HepG2 (cell line): Measurements from ENCODE around the gene NAV2. TPM values are rescaled to one million over a fixed set of nuclear protein-coding genes. Genes with fewer than 3 reads are reported as not detected.

Experiments used
- ATAC-seq: fragments of 200-7000 bp; cut with Tn5 transposase; 3 replicates; pipeline ENCODE4 v1.9.1; 2020; ENCODE audit warnings: mild to moderate bottlenecking, moderate library complexity
- BruUV-seq: library from RNA; stranded (reverse); fragments of 400-500 nt; replicated peaks from 2 replicates; lab custom pipeline; 2021; lab: Mats Ljungman, UMichigan
- CTCF ChIA-PET: fragments of 300-600 bp; formaldehyde crosslinking; extraction: SDS; loops from one replicate; lab custom pipeline; 2021; ENCODE audit warnings: low total read pairs, inconsistent platforms, low intra/inter-chr PET ratio; lab: Yijun Ruan, JAX
- POLR2A ChIA-PET: fragments of 350-600 bp; sonication (Branson Sonifier 250); formaldehyde crosslinking; loops from one replicate; lab custom pipeline; 2020; ENCODE audit warnings: antibody characterized with exemption, inconsistent platforms; lab: Yijun Ruan, JAX
- DNase-seq: peaks from one replicate; pipeline ENCODE4 v3.0.0-alpha.2; 2015; ENCODE audit warnings: low spot score
- FAIRE-seq: peaks from 3 replicates; lab custom pipeline; 2011; peaks lifted over from hg19 to GRCh38; lab: Jason Lieb, UNC
- H2AFZ ChIP-seq: one replicate; pipeline ENCODE4 v1.6.1; 2011; ENCODE audit warnings: low read length, inconsistent platforms
- H3K27ac ChIP-seq: fragments of 300-600 bp; 3 replicates; pipeline ENCODE4 v1.8.0; 2011; ENCODE audit warnings: mixed run types, mild to moderate bottlenecking, mixed read lengths, low read length, inconsistent platforms; ENCODE audit not compliant: insufficient read depth; ENCODE audit errors: extremely low read length
- H3K27me3 ChIP-seq, 2 experiments: fragments of 200-600 bp in 1 of 2; 2 replicates in 1 of 2; 3 replicates in 1 of 2; pipeline versions ENCODE4 v1.6.0 to v1.8.0; 2011; ENCODE audit warnings: low read length in 2 of 2, mild to moderate bottlenecking in 2 of 2, moderate library complexity in 2 of 2, inconsistent platforms in 1 of 2; ENCODE audit not compliant: insufficient read depth in 2 of 2, control insufficient read depth in 1 of 2
- H3K36me3 ChIP-seq, 2 experiments: fragments of 200-600 bp in 1 of 2; replicated peaks in 1 of 2; 2 replicates in 1 of 2; 3 replicates in 1 of 2; pipeline versions ENCODE4 v1.5.1 to v1.8.0; 2011; ENCODE audit warnings: low read length in 2 of 2, inconsistent platforms in 1 of 2; ENCODE audit not compliant: insufficient read depth in 2 of 2, control insufficient read depth in 1 of 2
- H3K4me1 ChIP-seq: 2 replicates; pipeline ENCODE4 v1.5.1; 2012; ENCODE audit warnings: low read length, inconsistent platforms; ENCODE audit not compliant: insufficient read depth
- H3K4me2 ChIP-seq: 2 replicates; pipeline ENCODE4 v1.6.0; 2011; ENCODE audit warnings: low read depth, low read length, inconsistent platforms
- H3K4me3 ChIP-seq, 3 experiments: fragments of 200-600 bp in 1 of 3; sonication (generic), shearing (Covaris generic) in 1 of 3; replicated peaks in 1 of 3; 2 replicates each; pipeline ENCODE4 v1.5.1; 2011 to 2016; ENCODE audit warnings: low read length in 3 of 3, inconsistent platforms in 2 of 3, low read depth in 2 of 3, mild to moderate bottlenecking in 2 of 3, control low read depth in 1 of 3, mixed read lengths in 1 of 3; ENCODE audit not compliant: insufficient read depth in 1 of 3
- H3K79me2 ChIP-seq: one replicate; pipeline ENCODE4 v1.6.1; 2011; ENCODE audit warnings: low read length, inconsistent platforms; ENCODE audit not compliant: insufficient read depth
- H3K9ac ChIP-seq: 2 replicates; pipeline ENCODE4 v1.6.0; 2011; ENCODE audit warnings: mild to moderate bottlenecking, low read depth, low read length, inconsistent platforms; ENCODE audit not compliant: insufficient read depth
- H3K9me3 ChIP-seq: 2 replicates; pipeline ENCODE4 v1.5.1; 2012; ENCODE audit warnings: mild to moderate bottlenecking, low read length
- H4K20me1 ChIP-seq: 2 replicates; pipeline ENCODE4 v1.6.0; 2011; ENCODE audit warnings: inconsistent platforms, mild to moderate bottlenecking, low read length, moderate library complexity; ENCODE audit not compliant: insufficient read depth
- ARID2 ChIP-seq: sonication (generic); formaldehyde crosslinking; IDR thresholded peaks from 2 replicates; pipeline ENCODE4 v1.8.1; 2022; ENCODE audit warnings: mild to moderate bottlenecking, missing genetic modification reagents, borderline replicate concordance
- BCL6 ChIP-seq: IDR thresholded peaks from 2 replicates; pipeline ENCODE4 v1.6.1; 2016; ENCODE audit warnings: missing genetic modification reagents, missing compliant biosample characterization
- FOSL2 ChIP-seq: sonication (generic); formaldehyde crosslinking; IDR thresholded peaks from 2 replicates; pipeline ENCODE4 v1.4.0; 2020; ENCODE audit warnings: missing genetic modification reagents
- FOXA3 ChIP-seq: IDR thresholded peaks from 2 replicates; pipeline ENCODE4 v1.6.1; 2016; ENCODE audit warnings: missing genetic modification reagents, missing compliant biosample characterization
- GABPA ChIP-seq, 2 experiments: IDR thresholded peaks; 2 replicates each; pipeline ENCODE4 v1.6.1; 2011 to 2016; ENCODE audit warnings: low read depth in 2 of 2, low read length in 1 of 2, missing biosample characterization in 1 of 2, missing genetic modification characterization in 1 of 2
- GATAD2A ChIP-seq: IDR thresholded peaks from 2 replicates; pipeline ENCODE4 v1.6.1; 2016
- HDAC2 ChIP-seq: sonication (generic); formaldehyde crosslinking; IDR thresholded peaks from 2 replicates; pipeline ENCODE4 v1.4.0; 2020; ENCODE audit warnings: missing genetic modification reagents
- HNF4A ChIP-seq: sonication (generic); formaldehyde crosslinking; IDR thresholded peaks from 2 replicates; pipeline ENCODE4 v1.4.0; 2020; ENCODE audit warnings: missing genetic modification reagents
- MED1 ChIP-seq: sonication (generic); formaldehyde crosslinking; IDR thresholded peaks from 2 replicates; pipeline ENCODE4 v1.4.0; 2020; ENCODE audit warnings: missing genetic modification reagents
- NFIC ChIP-seq: IDR thresholded peaks from 2 replicates; pipeline ENCODE4 v1.6.1; 2012; ENCODE audit warnings: mild to moderate bottlenecking, low read length, inconsistent platforms
- NPAS2 ChIP-seq: sonication (generic); formaldehyde crosslinking; IDR thresholded peaks from 2 replicates; pipeline ENCODE4 v1.8.0; 2022; ENCODE audit warnings: mild to moderate bottlenecking, missing genetic modification reagents, borderline replicate concordance
- PHF20 ChIP-seq: sonication (generic); formaldehyde crosslinking; IDR thresholded peaks from 2 replicates; pipeline ENCODE4 v1.5.0; 2020; ENCODE audit warnings: mild to moderate bottlenecking, missing genetic modification reagents
- POLR2AphosphoS2 ChIP-seq: IDR thresholded peaks from 2 replicates; pipeline ENCODE4 v1.6.1; 2011; ENCODE audit warnings: low read depth, low read length, improper control_type of control experiment
- SNAI1 ChIP-seq: sonication (generic); formaldehyde crosslinking; IDR thresholded peaks from 2 replicates; pipeline ENCODE4 v1.5.0; 2020; ENCODE audit warnings: mild to moderate bottlenecking, missing genetic modification reagents, borderline replicate concordance
- ZFX ChIP-seq: sonication (generic); formaldehyde crosslinking; IDR thresholded peaks from 2 replicates; pipeline ENCODE4 v1.4.0; 2020; ENCODE audit warnings: mild to moderate bottlenecking, low read depth, missing genetic modification reagents, moderate library complexity
- ZKSCAN8 ChIP-seq: IDR thresholded peaks from 2 replicates; pipeline ENCODE4 v1.6.1; 2016; ENCODE audit warnings: borderline replicate concordance, missing genetic modification reagents, missing compliant biosample characterization
- ZMYM4 ChIP-seq: sonication (generic); formaldehyde crosslinking; IDR thresholded peaks from 2 replicates; pipeline ENCODE4 v1.8.1; 2023; ENCODE audit warnings: mild to moderate bottlenecking, missing genetic modification reagents
- ZNF17 ChIP-seq: sonication (generic); formaldehyde crosslinking; IDR thresholded peaks from 2 replicates; pipeline ENCODE4 v1.5.0; 2020; ENCODE audit warnings: mild to moderate bottlenecking, missing genetic modification reagents
- WGBS: methylation state at CpG from one replicate; pipeline ENCODE4 v1.1.6; 2017; ENCODE audit warnings: low lambda C conversion rate; 5-methylcytosine and 5-hydroxymethylcytosine counted together
- in situ Hi-C: cut with HindIII; loops from 2 replicates; pipeline ENCODE4 v1.10.0; 2017; ENCODE audit warnings: low pct_unique_long_range_greater_than_20kb; ENCODE audit not compliant: extremely low pct_ligation_motif_present
- intact Hi-C: fragments of 100-400 bp; cut with micrococcal nuclease; formaldehyde crosslinking; loops from one replicate; pipeline ENCODE4 v1.10.0; 2022; ENCODE audit not compliant: unreplicated experiment
- polyA plus RNA-seq, 8 experiments: library from polyadenylated mRNA; depleted of rRNA in 3 of 8; stranded (reverse) in 7 of 8; unstranded in 1 of 8; fragments of >200 nt; fragmentation: Illumina TruSeq in 4 of 8; extraction: Trizol in 4 of 8; gene quantifications; 2 replicates each; pipeline versions ENCODE4 v1.2.1 to v1.2.3, GENCODE V29; 2011 to 2016; ENCODE audit warnings: low read depth in 4 of 8, missing spikeins in 1 of 8, mixed read lengths in 1 of 8; ENCODE audit not compliant: insufficient read depth in 1 of 8
- total RNA-seq, 5 experiments: library from RNA; depleted of rRNA; stranded (reverse); fragments of >200 nt; fragmentation: Illumina TruSeq; extraction: Trizol; gene quantifications; 2 replicates each; pipeline ENCODE4 v1.2.3, GENCODE V29; 2016; ENCODE audit warnings: low read depth in 1 of 5
- TF ChIP-seq, protein P1 (sequence below): IDR thresholded peaks from 2 replicates; pipeline ENCODE4 v1.6.1; 2016; ENCODE audit warnings: missing compliant biosample characterization, missing genetic modification reagents, borderline replicate concordance
- TF ChIP-seq, protein P2 (sequence below): IDR thresholded peaks from 2 replicates; pipeline ENCODE4 v1.6.1; 2012; ENCODE audit warnings: inconsistent platforms

Gene NAV2
- total and polyA plus RNA-seq, 2 of the 13 experiments (the other 11 are each of a cell fraction or from before 2014, with no cell fraction given): 9.3 to 34.6 TPM

DNA sequence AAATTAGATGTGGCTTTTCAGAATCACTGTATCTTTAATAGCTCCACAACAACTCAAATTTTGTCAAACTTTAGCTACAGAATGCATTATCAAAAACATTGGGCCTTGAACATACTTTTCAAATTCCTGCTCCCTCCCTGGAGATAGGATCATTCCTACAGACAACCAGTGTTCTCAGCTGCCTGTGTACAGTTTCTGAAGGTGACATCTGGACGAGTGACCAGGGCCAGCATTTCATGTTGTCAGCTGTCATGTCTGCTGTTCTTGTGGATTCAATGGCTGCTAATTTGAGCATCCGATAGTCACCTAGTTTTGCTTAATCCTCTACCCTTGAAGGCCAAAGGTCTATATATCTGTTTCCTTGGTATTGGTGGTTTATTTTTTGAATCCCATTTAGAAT, 259.5 kb downstream of the NAV2 start:
- no peaks in the 10 kb centered on the region for H4K20me1 ChIP-seq
- peak overlapping the region; percentile 13 for H3K27ac ChIP-seq
- in situ Hi-C loops (no loop called here), intact Hi-C loops (no loop called here)
- ChIA-PET POLR2A (interaction anchor here (1.1 to 1.2 kb wide), 2 partner anchors 19 to 63 kb away, joined by 3 to 4 read pairs; no protein-coding TSS in a partner anchor), CTCF (no interaction called here)
- H3K4me1 ChIP-seq: peaks cover 55% of the 10 kb centered on the region
- ATAC-seq (no peak), DNase-seq (no peak), FAIRE-seq (no peak)
- H3K79me2 ChIP-seq: peaks cover 6% of the 10 kb centered on the region
- BruUV-seq: no TSS peak
- H3K4me2 ChIP-seq: no peak overlapping the region
- H3K27me3 ChIP-seq: no peaks in the 10 kb centered on the region
- H3K4me3 ChIP-seq: no peak overlapping the region
- H3K9ac ChIP-seq: no peak overlapping the region
- no peak overlapping the region for H2AFZ ChIP-seq
- WGBS: 33% methylated on average over 1 of the region's 2 CpGs
- TF ChIP-seq SNAI1 (CRISPR knock-in tag): no peak
- no peak for TF ChIP-seq POLR2AphosphoS2
- no peak for TF ChIP-seq BCL6 (CRISPR knock-in tag)
- TF ChIP-seq PHF20: no peak
- no peak for TF ChIP-seq ARID2 (CRISPR knock-in tag)
- H3K36me3 ChIP-seq: no peaks in the 10 kb centered on the region
- no peaks in the 10 kb centered on the region for H3K9me3 ChIP-seq

DNA sequence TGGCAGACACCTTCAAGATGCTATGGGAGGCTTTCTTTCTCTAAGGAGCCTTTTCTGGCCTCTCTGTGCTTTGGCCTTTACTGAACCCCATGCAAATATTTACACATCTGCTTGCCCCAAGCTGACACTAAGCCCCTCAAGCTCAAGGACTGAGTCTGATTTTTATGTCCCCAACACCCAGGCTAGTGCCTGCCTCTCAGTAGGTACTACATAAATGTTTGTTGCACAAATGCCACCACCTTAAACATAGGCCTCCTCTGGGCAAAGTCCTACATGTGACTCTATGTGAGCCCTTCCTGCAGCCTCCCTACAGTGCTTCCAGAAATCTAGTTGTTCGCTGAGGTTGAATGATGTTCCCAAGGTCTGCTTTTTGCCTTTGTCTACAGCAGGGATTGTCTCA, 260.0 kb downstream of the NAV2 start:
- DNase-seq (no peak), ATAC-seq (peak; percentile 24), FAIRE-seq (no peak)
- in situ Hi-C loops: no loop called here
- peak overlapping the region; percentile 27 for H3K4me2 ChIP-seq
- CTCF ChIA-PET: no interaction called here
- BruUV-seq: no TSS peak
- no peaks in the 10 kb centered on the region for H3K27me3 ChIP-seq
- no peak overlapping the region for H3K27ac ChIP-seq
- POLR2A ChIA-PET: interaction anchor here (1.1 to 1.3 kb wide), 3 partner anchors 19 to 63 kb away, joined by 3 to 4 read pairs (median 4); no protein-coding TSS in a partner anchor
- H4K20me1 ChIP-seq: no peaks in the 10 kb centered on the region
- no peak overlapping the region for H3K4me3 ChIP-seq
- H3K9me3 ChIP-seq: no peaks in the 10 kb centered on the region
- H3K36me3 ChIP-seq: no peaks in the 10 kb centered on the region
- H2AFZ ChIP-seq: no peak overlapping the region
- peaks cover 57% of the 10 kb centered on the region for H3K4me1 ChIP-seq
- peaks cover 11% of the 10 kb centered on the region for H3K79me2 ChIP-seq
- intact Hi-C loops: no loop called here
- 55% methylated on average over 1 of the region's 1 CpG for WGBS
- H3K9ac ChIP-seq: no peak overlapping the region
- 0 out of 2 replicates have a peak, but pooled peaks have one; percentile 19 for TF ChIP-seq ZFX (CRISPR knock-in tag)
- 0 out of 2 replicates have a peak, but pooled peaks have one; percentile 46 for TF ChIP-seq ZMYM4 (CRISPR knock-in tag)
- TF ChIP-seq, protein P1, sequence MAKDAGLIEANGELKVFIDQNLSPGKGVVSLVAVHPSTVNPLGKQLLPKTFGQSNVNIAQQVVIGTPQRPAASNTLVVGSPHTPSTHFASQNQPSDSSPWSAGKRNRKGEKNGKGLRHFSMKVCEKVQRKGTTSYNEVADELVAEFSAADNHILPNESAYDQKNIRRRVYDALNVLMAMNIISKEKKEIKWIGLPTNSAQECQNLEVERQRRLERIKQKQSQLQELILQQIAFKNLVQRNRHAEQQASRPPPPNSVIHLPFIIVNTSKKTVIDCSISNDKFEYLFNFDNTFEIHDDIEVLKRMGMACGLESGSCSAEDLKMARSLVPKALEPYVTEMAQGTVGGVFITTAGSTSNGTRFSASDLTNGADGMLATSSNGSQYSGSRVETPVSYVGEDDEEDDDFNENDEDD (CRISPR knock-in tag): peak; percentile 19; the same call in 1 of the 2 replicates
- TF ChIP-seq ZNF17 (CRISPR knock-in tag): no peak
- TF ChIP-seq GABPA (IDR thresholded peaks at IDR 0.05; ENCODE audit: low read depth, low read length): no peak
- no peak for TF ChIP-seq GABPA (CRISPR knock-in tag; IDR thresholded peaks at IDR 0.05; ENCODE audit: low read depth)
- TF ChIP-seq ZKSCAN8 (CRISPR knock-in tag): peak; percentile 83
- peak; percentile 11; the same call in 1 of the 2 replicates for TF ChIP-seq HDAC2 (CRISPR knock-in tag)
- TF ChIP-seq, protein P2, sequence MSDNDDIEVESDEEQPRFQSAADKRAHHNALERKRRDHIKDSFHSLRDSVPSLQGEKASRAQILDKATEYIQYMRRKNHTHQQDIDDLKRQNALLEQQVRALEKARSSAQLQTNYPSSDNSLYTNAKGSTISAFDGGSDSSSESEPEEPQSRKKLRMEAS: peak; percentile 40; the same call in 1 of the 2 replicates
- 0 out of 2 replicates have a peak, but pooled peaks have one; percentile 17 for TF ChIP-seq FOSL2 (CRISPR knock-in tag)
- TF ChIP-seq NPAS2: no peak
- TF ChIP-seq MED1 (CRISPR knock-in tag): 0 out of 2 replicates have a peak, but pooled peaks have one; percentile 14
- peak; percentile 18; the same call in 1 of the 2 replicates for TF ChIP-seq FOXA3 (CRISPR knock-in tag)
- TF ChIP-seq GATAD2A (CRISPR knock-in tag): peak; percentile 54
- TF ChIP-seq NFIC: no peak
- peak; percentile 74 for TF ChIP-seq HNF4A (CRISPR knock-in tag)
